ENCODE results near the gene ZNF892. TPM values are rescaled to one million over a fixed set of nuclear protein-coding genes. Genes with fewer than 3 reads are reported as not detected.

Gene ZNF892
- total and polyA plus RNA-seq, 2 of the 8 experiments (the other 6 are each of a cell fraction or from before 2014, with no cell fraction given), result 1.4 to 10.7 TPM

- H4K5ac ChIP-seq (ENCODE audit: insufficient read length, low read depth, low read length), result no peak overlapping the region
- no peak overlapping the region for H3K18ac ChIP-seq (ENCODE audit: extremely low read depth, low read length)
- H4K91ac ChIP-seq (replicated peaks; ENCODE audit: insufficient read length, low read length), result no peak overlapping the region
- peaks cover 0 to 10% (median 0%) of the 10 kb centered on the region in 4 experiments; a peak in 3 of 7 replicates for H3K27me3 ChIP-seq (replicated peaks in 1 of 4; ENCODE audit: control insufficient read depth in 3 of 4, extremely low read depth in 1 of 4, insufficient read depth in 3 of 4, low read length in 3 of 4)
- H3K4ac ChIP-seq (replicated peaks; ENCODE audit: insufficient read length, low read depth, low read length), result no peak overlapping the region
- peaks cover 0 to 4% of the 10 kb centered on the region in 2 experiments; a peak in 1 of 4 replicates for H3K79me2 ChIP-seq (ENCODE audit: control insufficient read depth in 1 of 2, insufficient read depth in 2 of 2, low read length in 2 of 2)
- H2BK120ac ChIP-seq (replicated peaks; ENCODE audit: low read depth, low read length), result no peak overlapping the region
- no peak overlapping the region for H2BK12ac ChIP-seq (ENCODE audit: low read depth, low read length)
- H3K56ac ChIP-seq (replicated peaks; ENCODE audit: insufficient read length, low read depth, low read length), result no peak overlapping the region
- 0 out of 2 replicates have a peak, but pooled peaks cover 2% of the 10 kb centered on the region for H3K79me1 ChIP-seq (ENCODE audit: low read depth, low read length)
- peaks cover 6% of the 10 kb centered on the region; the same call in 1 of the 2 replicates for H3K23me2 ChIP-seq (ENCODE audit: low read depth, low read length)
- peaks cover 0 to 4% (median 2%) of the 10 kb centered on the region in 4 experiments; a peak in 2 of 7 replicates for H3K4me1 ChIP-seq (replicated peaks in 1 of 4; ENCODE audit: control insufficient read depth in 3 of 4, insufficient read depth in 4 of 4, low read length in 3 of 4)
- H2AK5ac ChIP-seq (ENCODE audit: low read depth, low read length), result no peak overlapping the region
- H3K4me2 ChIP-seq (ENCODE audit: insufficient read depth in 1 of 2, low read depth in 2 of 2, low read length in 2 of 2), result no peak overlapping the region
- peaks cover 20 to 30% of the 10 kb centered on the region in 2 experiments; a peak in 3 of 4 replicates for H3K9me3 ChIP-seq (ENCODE audit: insufficient read depth in 2 of 2, low read depth in 1 of 2, low read length in 1 of 2)
- no peak overlapping the region for H2BK15ac ChIP-seq (ENCODE audit: low read length)
- 87% methylated on average over 4 of the region's 4 CpGs; no CpG with 5 or more reads in 1 of the 2 experiments for WGBS, 2 experiments (ENCODE audit: extremely low coverage in 1 of 2, insufficient coverage in 1 of 2, insufficient read length in 1 of 2, insufficient replicate concordance in 2 of 2, low coverage in 1 of 2, low lambda C conversion rate in 2 of 2, missing lambda C conversion rate in 1 of 2)
- peaks cover 0 to 6% (median 0%) of the 10 kb centered on the region in 4 experiments; a peak in 2 of 8 replicates for H3K36me3 ChIP-seq (ENCODE audit: control insufficient read depth in 2 of 4, insufficient read depth in 4 of 4, low read length in 3 of 4)
- no peak overlapping the region for H3K23ac ChIP-seq (ENCODE audit: insufficient read length)
- H3K14ac ChIP-seq (ENCODE audit: insufficient read length), result no peak overlapping the region
- no peak overlapping the region for H2AFZ ChIP-seq (ENCODE audit: low read length)
- H2BK5ac ChIP-seq (ENCODE audit: low read depth, low read length), result no peak overlapping the region
- H3K9ac ChIP-seq (replicated peaks in 1 of 4; ENCODE audit: extremely low read depth in 1 of 4, low read depth in 3 of 4, low read length in 3 of 4), result no peak overlapping the region
- DNase-seq (ENCODE audit: low read depth in 1 of 2, low spot score in 2 of 2) (no peak), FAIRE-seq (no peak)
- no peak overlapping the region for H4K8ac ChIP-seq (ENCODE audit: extremely low read depth, insufficient read depth, low read length)
- H4K20me1 ChIP-seq (replicated peaks in 1 of 2; ENCODE audit: control insufficient read depth in 1 of 2, insufficient read depth in 2 of 2, low read length in 2 of 2), result no peaks in the 10 kb centered on the region
- POLR2A ChIA-PET (ENCODE audit: partially characterized antibody), result no interaction called here
- CTCF ChIA-PET (ENCODE audit: partially characterized antibody), result no interaction called here
- H3K4me3 ChIP-seq (ENCODE audit: extremely low read depth in 1 of 4, insufficient read depth in 2 of 4, low read depth in 3 of 4, low read length in 4 of 4), result no peak overlapping the region
- no peak overlapping the region for H3K27ac ChIP-seq (ENCODE audit: low read depth, low read length)
- H2BK20ac ChIP-seq (ENCODE audit: low read length), result no peak overlapping the region
- TF ChIP-seq NANOG (IDR thresholded peaks at IDR 0.05; ENCODE audit: insufficient read depth, low read depth, low read length, poor library complexity, severe bottlenecking), result no peak
- TF ChIP-seq MAFK (IDR thresholded peaks at IDR 0.05; ENCODE audit: low read depth, low read length), result no peak
- TF ChIP-seq JUND (IDR thresholded peaks at IDR 0.05; ENCODE audit: low read length), result no peak
- no peak for TF ChIP-seq SP1 (IDR thresholded peaks at IDR 0.05; ENCODE audit: low read depth, low read length)
- TF ChIP-seq BRCA1 (IDR thresholded peaks at IDR 0.05; ENCODE audit: low read depth, low read length), result no peak
- no peak for TF ChIP-seq TCF12 (IDR thresholded peaks at IDR 0.05; ENCODE audit: low read depth, low read length)
- no peak for TF ChIP-seq CBX8 (IDR thresholded peaks at IDR 0.05; ENCODE audit: borderline replicate concordance, low read depth, low read length)
- no peak for TF ChIP-seq RNF2 (IDR thresholded peaks at IDR 0.05; ENCODE audit: borderline replicate concordance, low read depth, low read length, missing control alignments, poor library complexity, severe bottlenecking)
- TF ChIP-seq RBBP5 (IDR thresholded peaks at IDR 0.05; ENCODE audit: borderline replicate concordance, low read depth, low read length), result no peak
- no peak for TF ChIP-seq TAF7 (optimal IDR thresholded peaks at IDR 0.05; ENCODE audit: borderline replicate concordance, low read depth, low read length)
- TF ChIP-seq RFX5 (IDR thresholded peaks at IDR 0.05; ENCODE audit: borderline replicate concordance, low read depth, low read length), result no peak
- TF ChIP-seq TAF1 (IDR thresholded peaks at IDR 0.05; ENCODE audit: low read depth, low read length), result no peak
- TF ChIP-seq BACH1 (IDR thresholded peaks at IDR 0.05; ENCODE audit: low read length), result no peak
- no peak for TF ChIP-seq KDM1A (IDR thresholded peaks at IDR 0.05; ENCODE audit: borderline replicate concordance, low read length)
- no peak for TF ChIP-seq POLR2A (IDR thresholded peaks at IDR 0.05; ENCODE audit: control extremely low read depth in 1 of 2, low read depth in 2 of 2, low read length in 2 of 2)
These were observed 3.4 kb upstream of the ZNF892 start for GRCh38 chr2:95203911-95204310.
